HepG2 (cell line): ENCODE data around the gene TMPO. TPM values are rescaled to one million over a fixed set of nuclear protein-coding genes. Genes with fewer than 3 reads are reported as not detected.

Experiments
- ATF7-NPFF ChIP-seq: sonication (generic); formaldehyde crosslinking; IDR thresholded peaks from 2 replicates; pipeline ENCODE4 v1.8.1; 2023; ENCODE audit warnings: mild to moderate bottlenecking, low read depth, missing genetic modification reagents, moderate library complexity
- DBP ChIP-seq: sonication (generic); formaldehyde crosslinking; IDR thresholded peaks from 2 replicates; pipeline ENCODE4 v1.4.0; 2020; ENCODE audit warnings: missing genetic modification reagents; ENCODE audit errors: not compliant biosample characterization
- FOXA3 ChIP-seq: IDR thresholded peaks from 2 replicates; pipeline ENCODE4 v1.6.1; 2016; ENCODE audit warnings: missing genetic modification reagents, missing compliant biosample characterization
- JUNB ChIP-seq: sonication (generic); formaldehyde crosslinking; IDR thresholded peaks from 2 replicates; pipeline ENCODE4 v1.8.0; 2022; ENCODE audit warnings: missing genetic modification reagents, mild to moderate bottlenecking, borderline replicate concordance
- JUND ChIP-seq: sonication (generic); formaldehyde crosslinking; IDR thresholded peaks from 2 replicates; pipeline ENCODE4 v1.8.0; 2022; ENCODE audit warnings: mild to moderate bottlenecking, missing genetic modification reagents
- KLF12 ChIP-seq: sonication (generic); formaldehyde crosslinking; IDR thresholded peaks from 2 replicates; pipeline ENCODE4 v1.4.0; 2020; ENCODE audit warnings: missing genetic modification reagents, borderline replicate concordance
- LBX2 ChIP-seq: sonication (generic); formaldehyde crosslinking; IDR thresholded peaks from 2 replicates; pipeline ENCODE4 v1.5.0; 2020; ENCODE audit warnings: missing genetic modification reagents, mild to moderate bottlenecking, borderline replicate concordance
- NCOR1 ChIP-seq: fragments of 200-600 bp; sonication (generic); IDR thresholded peaks from 2 replicates; pipeline ENCODE4 v1.7.0; 2017; ENCODE audit warnings: antibody characterized with exemption, low read length, borderline replicate concordance
- NFKB2 ChIP-seq: sonication (generic); formaldehyde crosslinking; IDR thresholded peaks from 2 replicates; pipeline ENCODE4 v1.4.0; 2020; ENCODE audit warnings: missing genetic modification reagents, borderline replicate concordance
- PRMT3 ChIP-seq: sonication (generic); formaldehyde crosslinking; IDR thresholded peaks from 2 replicates; pipeline ENCODE4 v1.8.1; 2022; ENCODE audit warnings: low read depth, mild to moderate bottlenecking, moderate library complexity, missing genetic modification reagents, borderline replicate concordance
- TAF1 ChIP-seq: sonication (generic); formaldehyde crosslinking; IDR thresholded peaks from 2 replicates; pipeline ENCODE4 v1.4.0; 2020; ENCODE audit warnings: missing genetic modification reagents
- TFDP1 ChIP-seq: IDR thresholded peaks from 2 replicates; pipeline ENCODE4 v1.6.1; 2016; ENCODE audit warnings: missing compliant biosample characterization, missing genetic modification reagents, borderline replicate concordance
- YY1 ChIP-seq: IDR thresholded peaks from 2 replicates; pipeline ENCODE4 v1.6.1; 2011; ENCODE audit warnings: low read length, low read depth, moderate library complexity, mild to moderate bottlenecking; ENCODE audit not compliant: insufficient read depth, insufficient replicate concordance
- ZC3H13 ChIP-seq: sonication (generic); formaldehyde crosslinking; IDR thresholded peaks from 2 replicates; pipeline ENCODE4 v1.8.1; 2023; ENCODE audit warnings: mild to moderate bottlenecking, missing genetic modification reagents, moderate library complexity
- ZNF138 ChIP-seq: sonication (generic); formaldehyde crosslinking; IDR thresholded peaks from 2 replicates; pipeline ENCODE4 v1.5.0; 2020; ENCODE audit warnings: mild to moderate bottlenecking, low read depth, missing genetic modification reagents
- ZNF232 ChIP-seq: sonication (generic); formaldehyde crosslinking; IDR thresholded peaks from 2 replicates; pipeline ENCODE4 v1.4.0; 2020; ENCODE audit warnings: missing genetic modification reagents, borderline replicate concordance
- ZNF441 ChIP-seq: sonication (generic); formaldehyde crosslinking; IDR thresholded peaks from 2 replicates; pipeline ENCODE4 v1.7.0; 2021; ENCODE audit warnings: missing genetic modification reagents, borderline replicate concordance
- ZNF552 ChIP-seq: sonication (generic); formaldehyde crosslinking; IDR thresholded peaks from 2 replicates; pipeline ENCODE4 v1.9.0; 2022; ENCODE audit warnings: missing genetic modification reagents, mild to moderate bottlenecking, borderline replicate concordance
- ZNF614 ChIP-seq: IDR thresholded peaks from 2 replicates; pipeline ENCODE4 v1.6.1; 2018; ENCODE audit warnings: missing biosample characterization, missing genetic modification reagents, inconsistent platforms, borderline replicate concordance
- polyA plus RNA-seq, 8 experiments: library from polyadenylated mRNA; depleted of rRNA in 3 of 8; stranded (reverse) in 7 of 8; unstranded in 1 of 8; fragments of >200 nt; fragmentation: Illumina TruSeq in 4 of 8; extraction: Trizol in 4 of 8; gene quantifications; 2 replicates each; pipeline versions ENCODE4 v1.2.1 to v1.2.3, GENCODE V29; 2011 to 2016; ENCODE audit warnings: low read depth in 4 of 8, missing spikeins in 1 of 8, mixed read lengths in 1 of 8; ENCODE audit not compliant: insufficient read depth in 1 of 8
- total RNA-seq, 5 experiments: library from RNA; depleted of rRNA; stranded (reverse); fragments of >200 nt; fragmentation: Illumina TruSeq; extraction: Trizol; gene quantifications; 2 replicates each; pipeline ENCODE4 v1.2.3, GENCODE V29; 2016; ENCODE audit warnings: low read depth in 1 of 5
- TF ChIP-seq, protein P1 (sequence below): sonication (generic); formaldehyde crosslinking; IDR thresholded peaks from 2 replicates; pipeline ENCODE4 v1.8.0; 2022; ENCODE audit warnings: missing genetic modification reagents, mild to moderate bottlenecking, moderate library complexity, borderline replicate concordance
- TF ChIP-seq, protein P2 (sequence below): sonication (generic); formaldehyde crosslinking; IDR thresholded peaks from 2 replicates; pipeline ENCODE4 v1.4.0; 2020; ENCODE audit warnings: missing genetic modification reagents

The TMPO gene
- total and polyA plus RNA-seq, 2 of the 13 experiments (the other 11 are each of a cell fraction or from before 2014, with no cell fraction given) = 24.2 to 167 TPM

DNA sequence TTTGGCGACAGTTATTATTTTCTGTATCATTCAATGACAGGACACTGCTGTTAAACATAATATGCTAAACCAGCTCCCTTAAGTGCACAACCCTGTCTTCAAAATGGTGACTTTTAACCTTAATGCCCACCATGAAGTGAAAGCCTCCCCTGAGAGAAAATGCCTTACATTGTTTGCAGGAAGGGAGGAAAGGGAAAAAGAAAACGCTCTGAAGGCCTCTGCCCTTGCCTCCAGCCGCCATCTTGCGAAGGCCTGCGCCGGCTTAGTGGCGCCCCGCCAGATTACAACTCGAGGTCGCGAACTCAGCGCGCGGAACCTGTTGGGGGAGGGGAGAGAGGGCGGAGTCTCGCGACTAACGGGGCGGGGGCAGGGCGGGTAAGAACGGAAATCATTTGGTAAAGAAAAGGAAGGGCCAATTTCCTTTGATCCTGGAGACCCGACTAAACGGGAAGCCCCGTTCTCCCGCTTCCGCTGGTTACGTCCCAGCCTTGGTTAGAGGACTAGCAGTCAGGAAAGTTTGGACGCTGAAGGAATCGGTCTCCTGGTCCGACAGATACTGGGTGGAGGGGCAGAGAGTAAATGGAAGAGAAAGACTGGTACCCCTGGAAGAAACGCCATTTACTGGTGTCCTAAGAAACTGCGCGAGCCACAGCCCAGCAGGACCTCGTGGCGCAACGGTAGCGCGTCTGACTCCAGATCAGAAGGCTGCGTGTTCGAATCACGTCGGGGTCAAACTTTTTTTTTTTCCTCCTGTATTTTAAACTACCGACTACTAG is 11.6 kb upstream of the TMPO start (continued):
- TF ChIP-seq NCOR1 (peak; percentile 23; the same call in 1 of the 2 replicates), JUND (CRISPR knock-in tag) (0 out of 2 replicates have a peak, but pooled peaks have one; percentile 9), NFKB2 (peak; percentile 71; the same call in 1 of the 2 replicates), LBX2 (CRISPR knock-in tag) (no peak), JUNB (no peak), TFDP1 (CRISPR knock-in tag) (peak; percentile 79), ZNF441 (CRISPR knock-in tag) (peak; percentile 25; the same call in 1 of the 2 replicates), ZNF614 (CRISPR knock-in tag) (peak; percentile 30; the same call in 1 of the 2 replicates), KLF12 (CRISPR knock-in tag) (peak; percentile 61; the same call in 1 of the 2 replicates), PRMT3 (CRISPR knock-in tag) (peak; percentile 48; the same call in 1 of the 2 replicates), TAF1 (CRISPR knock-in tag) (peak; percentile 58; the same call in 1 of the 2 replicates), ZC3H13 (CRISPR knock-in tag) (peak; percentile 71; the same call in 1 of the 2 replicates), FOXA3 (CRISPR knock-in tag) (peak; percentile 23), ZNF138 (CRISPR knock-in tag) (0 out of 2 replicates have a peak, but pooled peaks have one; percentile 67), ZNF232 (CRISPR knock-in tag) (peak; percentile 38; the same call in 1 of the 2 replicates), DBP (CRISPR knock-in tag) (no peak), YY1 (peak; percentile 94), ZNF552 (CRISPR knock-in tag) (peak; percentile 28; the same call in 1 of the 2 replicates), ATF7-NPFF (peak; percentile 10; the same call in 1 of the 2 replicates)
- TF ChIP-seq, protein P1, sequence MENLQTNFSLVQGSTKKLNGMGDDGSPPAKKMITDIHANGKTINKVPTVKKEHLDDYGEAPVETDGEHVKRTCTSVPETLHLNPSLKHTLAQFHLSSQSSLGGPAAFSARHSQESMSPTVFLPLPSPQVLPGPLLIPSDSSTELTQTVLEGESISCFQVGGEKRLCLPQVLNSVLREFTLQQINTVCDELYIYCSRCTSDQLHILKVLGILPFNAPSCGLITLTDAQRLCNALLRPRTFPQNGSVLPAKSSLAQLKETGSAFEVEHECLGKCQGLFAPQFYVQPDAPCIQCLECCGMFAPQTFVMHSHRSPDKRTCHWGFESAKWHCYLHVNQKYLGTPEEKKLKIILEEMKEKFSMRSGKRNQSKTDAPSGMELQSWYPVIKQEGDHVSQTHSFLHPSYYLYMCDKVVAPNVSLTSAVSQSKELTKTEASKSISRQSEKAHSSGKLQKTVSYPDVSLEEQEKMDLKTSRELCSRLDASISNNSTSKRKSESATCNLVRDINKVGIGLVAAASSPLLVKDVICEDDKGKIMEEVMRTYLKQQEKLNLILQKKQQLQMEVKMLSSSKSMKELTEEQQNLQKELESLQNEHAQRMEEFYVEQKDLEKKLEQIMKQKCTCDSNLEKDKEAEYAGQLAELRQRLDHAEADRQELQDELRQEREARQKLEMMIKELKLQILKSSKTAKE = peak; percentile 43; the same call in 1 of the 2 replicates
- TF ChIP-seq, protein P2, sequence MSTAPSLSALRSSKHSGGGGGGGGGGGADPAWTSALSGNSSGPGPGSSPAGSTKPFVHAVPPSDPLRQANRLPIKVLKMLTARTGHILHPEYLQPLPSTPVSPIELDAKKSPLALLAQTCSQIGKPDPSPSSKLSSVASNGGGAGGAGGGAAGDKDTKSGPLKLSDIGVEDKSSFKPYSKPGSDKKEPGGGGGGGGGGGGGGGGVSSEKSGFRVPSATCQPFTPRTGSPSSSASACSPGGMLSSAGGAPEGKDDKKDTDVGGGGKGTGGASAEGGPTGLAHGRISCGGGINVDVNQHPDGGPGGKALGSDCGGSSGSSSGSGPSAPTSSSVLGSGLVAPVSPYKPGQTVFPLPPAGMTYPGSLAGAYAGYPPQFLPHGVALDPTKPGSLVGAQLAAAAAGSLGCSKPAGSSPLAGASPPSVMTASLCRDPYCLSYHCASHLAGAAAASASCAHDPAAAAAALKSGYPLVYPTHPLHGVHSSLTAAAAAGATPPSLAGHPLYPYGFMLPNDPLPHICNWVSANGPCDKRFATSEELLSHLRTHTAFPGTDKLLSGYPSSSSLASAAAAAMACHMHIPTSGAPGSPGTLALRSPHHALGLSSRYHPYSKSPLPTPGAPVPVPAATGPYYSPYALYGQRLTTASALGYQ (CRISPR knock-in tag) = no peak; the same call in 1 of the 2 replicates
